Bone marrow (tissue), 2 donors: ENCODE results near the gene WDHD1.
A peak's percentile ranks its signal among the peaks of the same experiment; 100 is the strongest.
"Not testable (repeated sequence)": the region's sequence is repeated elsewhere in the genome, so short reads cannot be mapped to it uniquely, and the experiment has no call there.

Experiments used
- DNase-seq, 2 donors: peaks; one replicate each; lab custom pipeline; 2025; lab: John Stamatoyannopoulos, UW

The WDHD1 gene

DNA sequence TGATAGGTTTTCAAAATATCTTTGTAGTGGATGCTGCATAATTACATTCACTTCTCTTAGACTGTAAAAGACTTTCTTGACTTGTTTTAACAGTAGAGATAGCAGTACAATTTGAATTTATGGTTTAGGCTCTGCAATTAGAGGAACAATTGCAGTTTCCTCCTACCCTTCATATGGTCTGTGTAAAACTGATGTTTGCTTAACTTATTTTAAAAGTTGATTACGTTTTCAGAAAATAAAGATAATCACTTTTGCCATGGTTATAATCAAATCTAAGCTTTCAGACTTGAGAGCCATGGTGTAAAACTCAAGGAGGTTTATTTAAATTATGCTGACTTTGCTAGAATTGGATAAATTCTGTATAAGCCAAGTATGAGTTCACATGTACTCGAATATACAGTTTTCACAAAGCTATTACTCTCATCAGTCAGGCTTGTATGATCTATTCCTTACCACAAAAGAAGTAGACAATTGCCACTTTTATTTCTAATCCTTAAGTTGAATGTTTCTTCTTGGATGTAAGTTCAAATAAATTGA lies 22.1 kb upstream of the WDHD1 start:
- DNase-seq = no peak

DNA sequence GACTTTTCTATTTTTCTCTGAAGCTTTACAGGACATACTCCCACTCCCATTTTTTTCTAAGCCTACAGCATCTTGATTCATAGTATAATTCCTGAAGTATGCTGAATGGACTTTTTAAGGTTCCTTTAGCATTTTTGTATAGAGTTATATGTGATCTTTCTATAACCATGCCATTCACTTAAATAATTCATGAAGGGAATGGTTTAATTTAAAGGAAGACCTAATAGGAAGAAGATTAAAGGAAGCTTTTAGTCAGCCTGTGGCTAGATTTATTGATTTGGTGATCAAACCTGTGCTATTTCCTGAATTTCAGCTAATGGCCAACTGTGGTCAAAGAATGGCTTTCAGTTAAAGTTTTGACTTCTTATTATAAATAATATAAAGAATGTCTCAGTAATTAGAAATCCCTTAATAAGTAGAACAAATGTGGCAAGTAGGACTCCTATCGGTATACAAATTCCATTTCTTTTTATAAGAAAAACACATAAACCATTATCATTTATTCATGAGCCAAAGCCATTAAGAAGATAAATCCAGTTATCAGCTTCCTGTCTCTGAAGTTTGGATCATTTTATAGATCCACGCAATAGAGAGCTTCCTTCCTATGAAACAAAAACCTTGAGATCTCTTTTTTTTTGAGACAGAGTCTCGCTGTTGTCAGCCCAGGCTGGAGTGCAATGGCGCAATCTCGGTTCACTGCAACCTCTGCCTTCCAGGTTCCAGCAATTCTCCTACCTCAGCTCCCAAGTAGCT lies 20.6 kb upstream of the WDHD1 start:
- DNase-seq = no peak

DNA sequence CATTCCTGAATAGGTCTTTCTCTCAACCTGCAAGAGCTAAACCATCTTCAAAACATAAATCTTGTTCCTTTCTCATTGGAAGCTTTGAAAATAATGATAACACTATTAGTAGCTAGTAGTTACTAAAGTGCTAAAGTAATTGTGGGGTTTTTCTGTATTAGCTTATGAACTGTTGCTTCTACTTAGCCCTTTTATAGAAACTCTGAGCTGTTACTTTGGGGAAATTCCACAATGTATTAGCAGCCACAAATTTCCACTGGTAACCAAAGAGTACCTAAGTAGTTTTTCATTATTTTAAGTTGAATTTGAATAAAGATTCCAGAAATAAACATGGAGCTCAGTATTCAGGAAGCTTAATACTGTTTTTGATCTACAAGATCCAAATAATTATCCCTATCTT lies 18.2 kb upstream of the WDHD1 start:
- DNase-seq = no peak

DNA sequence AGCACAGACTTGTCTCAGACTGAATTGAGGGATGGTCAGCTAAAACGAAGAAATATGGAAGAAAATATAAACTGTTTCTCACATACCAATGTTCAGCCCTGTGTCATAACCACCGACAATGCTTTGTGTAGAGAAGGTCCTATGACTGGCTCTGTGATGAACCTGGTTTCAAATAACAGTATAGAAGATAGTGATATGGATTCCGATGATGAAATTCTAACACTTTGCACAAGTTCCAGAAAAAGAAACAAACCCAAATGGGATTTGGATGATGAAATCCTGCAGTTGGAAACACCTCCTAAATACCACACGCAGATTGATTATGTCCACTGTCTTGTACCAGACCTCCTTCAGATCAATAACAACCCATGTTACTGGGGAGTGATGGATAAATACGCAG lies 16.6 kb upstream of the WDHD1 start:
- no peak for DNase-seq

DNA sequence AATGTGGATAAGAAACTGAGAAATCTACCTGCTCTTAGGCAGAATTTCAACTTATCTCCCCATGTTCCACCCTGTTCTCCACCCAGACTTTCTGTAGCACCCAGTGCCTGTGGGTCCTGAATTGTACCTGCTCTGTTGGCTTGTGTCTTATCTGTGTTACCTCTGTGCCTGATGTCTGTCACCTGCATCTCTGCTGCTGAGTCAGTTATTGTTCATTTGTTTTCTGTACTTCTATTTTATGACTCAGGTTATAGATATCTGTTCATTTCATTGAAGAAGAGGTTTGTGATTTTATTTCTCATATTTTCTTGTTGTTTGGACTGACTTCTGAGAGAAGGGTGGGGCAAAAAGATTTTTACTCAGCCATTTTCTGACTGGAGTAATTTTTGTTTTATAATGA lies 11.8 kb upstream of the WDHD1 start:
- no peak for DNase-seq

DNA sequence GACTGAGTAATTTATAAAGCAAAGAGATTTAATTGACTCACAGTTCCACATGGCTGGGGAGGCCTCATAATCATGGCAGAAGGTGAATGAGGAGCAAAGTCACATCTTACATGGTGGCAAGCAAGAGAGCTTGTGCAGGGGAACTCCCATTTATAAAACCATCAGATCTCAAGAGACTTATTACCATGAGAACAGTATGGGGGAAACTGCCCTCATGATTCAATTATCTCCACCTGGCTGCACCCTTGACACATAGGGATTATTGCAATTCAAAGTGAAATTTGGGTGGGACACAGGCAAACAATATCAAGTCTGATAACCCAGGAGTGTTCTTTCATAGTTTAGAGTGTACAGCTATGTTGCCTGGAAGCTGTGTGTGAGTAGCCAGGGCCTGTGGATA lies 11.1 kb upstream of the WDHD1 start:
- DNase-seq = not testable (repeated sequence)

DNA sequence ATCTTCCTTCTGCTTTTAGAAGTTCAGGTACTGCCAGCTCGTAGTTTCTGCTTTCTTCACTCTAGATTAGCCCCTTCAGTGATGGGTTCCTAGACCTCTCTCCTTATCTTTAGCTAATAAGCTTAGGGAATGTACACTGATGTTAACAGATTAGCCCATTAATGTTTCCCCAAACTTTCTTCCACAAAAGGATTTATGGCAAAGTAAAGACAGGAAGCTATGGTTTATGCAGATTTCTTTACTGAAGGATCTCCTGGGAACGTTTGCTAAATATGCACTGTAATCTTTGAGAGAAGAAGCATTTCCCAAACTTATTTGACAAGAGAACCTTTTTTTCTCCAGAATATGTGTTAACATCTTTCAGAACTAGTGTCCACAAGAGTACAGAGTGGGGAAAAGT lies 4.3 kb upstream of the WDHD1 start:
- DNase-seq = no peak

DNA sequence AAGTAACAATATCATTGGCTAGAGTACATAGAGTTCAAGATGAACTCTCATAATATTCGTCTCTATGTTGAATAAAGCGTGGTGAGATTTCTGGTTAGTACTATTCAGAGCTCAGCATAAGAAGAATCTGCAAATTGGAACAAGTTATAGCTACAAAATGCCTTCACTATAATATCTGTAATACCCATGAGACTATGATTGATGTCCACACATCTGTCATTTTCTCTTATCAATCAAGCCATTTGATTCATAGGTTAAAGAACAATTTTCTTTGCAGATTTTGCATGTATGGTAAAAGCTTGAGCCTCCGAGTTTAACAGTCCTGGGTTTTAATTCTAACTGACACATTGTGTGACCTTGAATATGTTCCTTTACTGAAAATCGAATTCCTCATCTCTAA lies 1.6 kb upstream of the WDHD1 start:
- DNase-seq = no peak

DNA sequence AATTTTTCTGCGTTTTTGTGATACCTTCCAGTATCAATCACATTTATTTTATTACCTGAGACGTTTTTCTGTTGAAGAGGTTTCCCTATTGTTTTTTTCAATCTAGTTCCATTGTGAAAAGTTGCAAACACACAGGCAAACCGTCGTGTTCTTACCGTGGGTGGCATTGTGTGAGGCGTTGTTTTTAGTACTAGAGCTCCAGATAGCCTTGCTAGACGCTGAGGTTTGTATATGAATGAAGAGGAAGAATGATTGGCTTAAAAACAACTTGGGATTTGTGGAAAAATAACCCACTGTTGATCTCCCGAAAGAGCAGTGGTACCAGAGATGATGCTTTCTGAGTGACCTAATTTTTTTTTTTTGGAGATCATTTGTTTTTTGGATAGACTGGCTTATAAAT lies 1.2 kb upstream of the WDHD1 start:
- DNase-seq = no peak

DNA sequence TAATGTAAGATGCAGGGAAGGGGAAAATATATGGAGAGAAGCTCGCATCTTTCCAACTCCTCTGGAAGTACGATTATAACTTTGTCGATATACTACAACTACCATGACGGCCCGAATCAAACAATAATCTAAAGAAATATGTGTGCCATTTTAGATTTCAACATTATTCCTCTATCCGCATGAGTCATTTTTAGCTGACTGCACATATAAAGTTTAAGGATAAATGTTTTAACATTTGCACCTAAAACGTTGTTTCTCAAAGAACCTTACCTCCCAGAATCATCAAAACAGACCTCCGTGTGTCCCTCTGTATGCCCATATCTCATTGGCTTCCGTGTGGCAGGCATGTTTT lies 482 bp downstream of the WDHD1 start:
- DNase-seq = no peak

DNA sequence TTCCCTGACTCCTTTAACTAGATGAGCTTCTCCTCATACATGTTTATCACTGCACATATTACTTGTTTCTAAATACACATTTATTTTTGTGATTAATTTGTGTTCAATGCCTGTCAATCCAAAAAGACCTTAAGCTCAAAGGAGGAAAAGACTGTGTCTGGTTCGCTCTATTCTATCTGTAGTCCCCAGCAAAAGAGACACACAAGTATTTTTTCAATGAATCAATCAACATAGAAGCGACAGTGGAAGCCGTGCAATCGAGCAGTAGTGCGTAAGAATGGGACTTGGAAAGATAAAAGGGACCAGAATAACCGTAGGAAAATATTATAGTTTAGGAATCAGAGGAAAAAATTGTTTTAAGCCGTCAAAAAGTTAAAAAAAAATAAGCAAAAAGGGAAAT lies 951 bp downstream of the WDHD1 start:
- DNase-seq = no peak

DNA sequence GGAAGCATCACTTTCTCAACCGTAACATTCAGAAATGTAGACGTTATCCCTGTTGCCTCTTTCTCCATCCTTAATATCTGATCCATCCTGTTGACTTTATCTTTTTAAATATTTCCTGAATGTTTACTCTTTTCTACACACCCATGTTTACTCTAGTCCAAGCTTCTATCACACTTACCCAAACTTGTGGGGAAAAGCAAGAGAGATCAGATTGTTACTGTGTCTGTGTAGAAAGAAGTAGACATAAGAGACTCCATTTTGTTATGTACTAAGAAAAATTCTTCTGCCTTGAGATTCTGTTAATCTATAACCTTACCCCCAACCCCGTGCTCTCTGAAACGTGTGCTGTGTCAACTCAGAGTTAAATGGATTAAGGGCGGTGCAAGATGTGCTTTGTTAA lies 2.5 kb downstream of the WDHD1 start:
- DNase-seq = not testable (repeated sequence)

DNA sequence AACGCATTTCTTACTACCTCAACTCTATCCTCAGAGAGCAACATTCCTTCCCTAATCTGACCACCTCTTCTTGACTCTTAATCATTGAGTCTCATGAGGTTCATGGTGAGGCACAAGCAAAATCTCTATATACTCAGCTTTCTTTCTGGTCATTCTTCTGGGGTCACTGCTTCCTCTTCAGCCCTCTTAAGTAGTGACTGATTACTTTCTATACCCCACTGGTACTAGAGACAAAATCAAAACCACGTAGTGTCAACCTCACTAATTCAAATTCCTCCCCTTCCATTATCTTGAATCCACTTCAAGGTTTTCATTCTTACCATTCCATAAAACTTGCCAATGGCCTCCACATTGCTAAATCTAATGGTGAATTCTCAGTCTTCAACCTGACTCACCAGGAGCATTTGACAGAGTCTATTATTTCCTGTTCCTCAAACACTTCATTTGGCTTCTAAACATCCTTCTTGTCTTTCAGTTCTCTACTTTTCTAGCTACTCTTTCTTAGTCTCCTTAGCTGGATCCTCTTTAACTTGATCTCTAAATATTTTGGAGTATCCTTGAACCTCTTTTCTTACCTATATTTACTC lies 6.8 kb downstream of the WDHD1 start:
- no peak for DNase-seq

DNA sequence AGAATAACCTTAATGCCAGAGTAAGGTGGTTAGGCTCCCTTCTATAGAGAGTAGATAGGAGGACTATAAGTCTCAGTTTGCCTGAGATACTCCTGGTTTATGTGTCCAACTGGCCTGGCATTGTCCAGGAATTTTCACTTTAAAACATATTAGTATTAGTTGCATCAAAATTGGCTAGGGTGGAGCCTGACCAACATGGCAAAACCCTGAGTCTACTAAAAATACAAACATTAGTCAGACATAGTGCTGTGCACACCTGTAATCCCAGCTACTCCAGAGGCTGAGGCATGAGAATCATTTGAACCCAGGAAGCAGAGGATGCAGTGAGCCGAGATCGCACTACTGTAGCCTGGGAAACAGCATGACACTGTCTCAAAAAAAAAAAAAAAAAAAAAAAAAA lies 11.9 kb downstream of the WDHD1 start:
- DNase-seq = no peak

DNA sequence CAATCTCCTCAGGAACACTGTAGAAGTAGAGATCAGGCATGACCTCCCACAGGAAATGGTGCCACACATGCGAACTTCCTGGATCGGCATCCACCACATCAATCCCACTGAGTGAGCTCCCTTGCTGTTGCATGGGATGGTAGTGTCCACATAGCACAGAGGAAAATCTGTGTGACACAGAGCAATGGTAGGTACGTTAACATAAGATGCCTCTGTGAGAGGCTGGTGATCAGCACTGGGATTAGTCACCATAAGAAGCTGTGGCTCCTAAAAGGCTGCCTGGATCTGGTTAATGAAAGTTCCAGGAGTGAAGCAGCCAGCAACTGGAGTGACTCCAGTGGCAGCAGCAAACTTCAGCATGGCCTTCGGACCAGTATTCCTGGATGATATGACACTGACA lies 21.8 kb downstream of the WDHD1 start:
- DNase-seq = no peak

DNA sequence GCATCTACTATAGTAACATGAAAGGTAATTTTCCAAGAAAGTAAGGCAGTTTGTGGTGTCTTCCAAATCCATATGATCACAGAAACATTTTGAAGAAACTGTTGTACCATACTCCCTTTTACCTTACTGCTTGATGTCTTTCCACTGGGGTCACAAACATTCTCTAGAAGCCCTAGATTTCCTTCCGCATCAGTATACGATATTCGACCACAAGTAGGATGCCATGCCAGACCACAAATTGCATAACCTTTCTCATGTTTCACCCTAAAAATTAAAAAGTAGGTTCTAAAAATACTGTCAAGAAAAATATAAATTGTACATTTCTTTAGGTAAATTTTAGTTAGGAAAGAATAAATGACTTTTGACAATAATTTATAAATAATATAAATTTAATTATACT lies 26.5 kb downstream of the WDHD1 start:
- peak in 1 of 2 donors; percentile 57 for DNase-seq

DNA sequence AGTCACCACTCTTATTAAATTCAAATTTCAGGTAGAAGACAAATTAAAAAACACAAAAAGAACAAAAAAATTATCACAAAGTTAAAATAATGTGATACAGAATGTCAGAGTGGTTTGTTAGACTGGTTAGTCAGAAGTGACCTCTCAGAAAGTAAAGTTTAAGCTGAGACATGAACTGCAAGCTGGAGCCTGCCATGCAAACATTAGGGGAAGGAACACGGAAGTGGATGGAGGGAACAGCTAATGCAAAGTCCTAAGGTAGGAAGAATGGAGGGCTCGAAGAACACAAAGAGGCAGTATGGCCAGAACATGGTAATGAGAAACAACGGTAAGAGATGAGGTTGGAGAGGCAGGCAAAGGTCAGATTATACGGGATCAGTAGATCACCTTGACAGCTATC lies 41.7 kb downstream of the WDHD1 start:
- DNase-seq = no peak

DNA sequence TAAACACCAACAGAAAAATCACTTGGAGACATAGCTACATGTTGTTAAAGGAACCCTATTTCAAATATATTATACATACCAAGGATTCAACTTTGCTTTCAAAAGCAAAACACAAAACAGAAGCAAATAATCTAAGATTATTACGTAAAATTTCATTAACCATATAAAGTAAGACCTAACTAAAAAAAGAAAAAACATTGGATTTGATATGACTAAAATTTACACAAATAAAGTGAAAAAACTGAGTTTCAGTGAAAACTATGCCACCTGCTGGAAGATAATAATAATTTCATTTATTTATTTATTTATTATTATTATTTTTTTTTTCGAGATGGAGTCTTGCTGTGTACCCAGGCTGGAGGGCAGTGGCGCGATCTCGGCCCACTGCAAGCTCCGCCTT lies 45.2 kb downstream of the WDHD1 start:
- DNase-seq = no peak

DNA sequence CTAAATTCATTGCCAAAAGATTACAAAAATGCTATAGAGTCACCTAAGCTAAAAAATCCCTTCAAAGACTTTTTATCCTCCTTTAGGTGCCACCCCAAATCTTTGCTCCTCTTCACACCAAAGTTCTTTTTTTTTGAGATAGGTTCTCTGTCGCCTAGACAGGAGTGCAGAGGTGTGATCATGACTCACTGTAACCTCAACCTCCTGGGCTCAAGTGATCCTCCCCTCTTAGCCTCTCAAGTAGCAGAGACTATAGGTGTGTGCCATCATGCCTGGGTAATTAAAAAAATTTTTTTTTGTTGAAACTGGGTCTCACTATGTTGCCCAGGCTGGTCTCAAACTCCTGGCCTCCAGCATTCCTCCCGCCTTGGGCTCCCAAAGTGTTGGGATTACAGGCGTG lies 47.9 kb downstream of the WDHD1 start:
- DNase-seq = no peak

DNA sequence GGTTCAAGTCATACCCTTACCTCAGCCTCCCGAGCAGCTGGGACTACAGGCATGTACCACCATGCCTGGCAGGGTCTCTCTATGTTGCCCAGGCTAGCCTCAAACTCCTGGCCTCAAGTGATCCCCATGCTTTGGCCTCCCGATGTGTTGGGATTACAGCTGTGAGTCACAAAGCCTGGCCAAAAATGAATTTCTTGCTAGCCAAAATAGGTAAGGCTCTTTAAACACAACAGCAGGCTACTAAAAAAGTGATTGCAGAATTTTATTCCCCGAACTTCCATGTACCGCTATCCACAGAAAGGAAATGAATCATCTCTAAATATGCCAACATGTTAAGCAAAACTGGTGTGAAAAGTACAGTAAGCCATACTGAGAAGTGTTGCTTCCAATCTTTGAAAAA lies 50.6 kb downstream of the WDHD1 start:
- DNase-seq = peak in 1 of 2 donors; percentile 32

DNA sequence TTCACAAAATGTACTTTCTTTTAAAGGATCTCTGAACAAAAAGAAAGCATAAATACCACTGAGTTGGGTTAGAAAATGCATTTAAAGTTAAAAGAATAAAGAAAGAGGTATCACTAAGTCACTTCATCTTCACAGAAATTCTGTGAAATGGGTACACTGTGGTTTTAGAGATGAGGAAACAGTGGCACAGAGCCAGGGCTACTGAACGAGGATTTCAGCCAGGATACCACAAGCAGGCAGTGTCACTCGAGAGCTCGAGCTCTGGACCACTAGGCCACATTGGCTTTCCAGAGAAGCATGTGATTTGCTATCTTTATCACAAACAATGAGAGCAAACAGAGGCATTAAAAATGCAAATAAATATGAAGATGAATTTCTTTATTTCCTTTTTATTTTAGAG lies 51.0 kb downstream of the WDHD1 start:
- no peak for DNase-seq

DNA sequence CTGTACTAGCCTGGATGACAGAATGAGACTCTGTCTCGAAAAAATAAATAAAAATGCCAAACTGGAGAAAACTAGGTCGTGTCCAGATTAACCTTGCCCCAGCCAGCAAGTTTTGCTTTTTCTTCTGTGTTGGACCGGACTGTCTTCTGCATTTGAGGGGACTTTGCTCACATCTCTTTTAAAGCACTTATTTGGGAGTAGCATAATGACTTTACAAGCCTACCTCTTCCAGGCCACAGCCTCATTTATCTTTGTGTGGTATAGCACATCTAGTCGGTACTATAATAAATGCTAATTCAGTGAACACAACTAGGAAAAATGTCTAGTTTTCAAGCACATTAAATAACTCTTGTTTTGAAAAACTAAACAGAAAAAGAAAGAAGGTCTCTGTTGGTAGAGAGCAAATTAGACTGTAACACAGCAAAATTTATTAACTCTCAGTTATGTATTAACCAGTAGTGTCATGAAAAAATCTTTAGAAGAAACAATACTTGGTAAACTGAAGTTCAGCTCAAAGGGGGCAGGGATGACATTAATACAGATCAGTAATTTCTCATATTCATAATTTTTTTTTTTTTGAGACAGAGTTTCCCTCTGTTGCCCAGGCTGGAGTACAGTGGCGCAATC lies 52.0 kb downstream of the WDHD1 start:
- DNase-seq = no peak

DNA sequence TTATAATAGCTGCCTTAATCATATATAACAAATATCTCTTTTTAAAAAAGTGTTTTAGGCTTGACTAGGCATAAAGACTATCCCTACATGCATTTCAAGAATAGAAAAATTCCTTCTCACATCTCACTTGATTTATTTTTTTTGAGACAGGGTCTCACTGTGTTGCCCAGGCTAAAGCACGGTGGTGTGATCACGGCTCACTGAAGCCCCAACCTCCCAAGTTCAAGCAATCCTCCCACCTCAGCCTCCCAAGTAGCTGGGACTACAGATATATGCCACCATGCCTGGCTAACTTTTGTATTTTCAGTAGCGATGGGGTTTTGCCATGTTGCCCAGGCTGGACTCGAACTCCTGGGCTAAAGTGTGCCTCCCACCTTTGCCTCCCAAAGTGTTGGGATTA lies 59.4 kb downstream of the WDHD1 start:
- no peak for DNase-seq

DNA sequence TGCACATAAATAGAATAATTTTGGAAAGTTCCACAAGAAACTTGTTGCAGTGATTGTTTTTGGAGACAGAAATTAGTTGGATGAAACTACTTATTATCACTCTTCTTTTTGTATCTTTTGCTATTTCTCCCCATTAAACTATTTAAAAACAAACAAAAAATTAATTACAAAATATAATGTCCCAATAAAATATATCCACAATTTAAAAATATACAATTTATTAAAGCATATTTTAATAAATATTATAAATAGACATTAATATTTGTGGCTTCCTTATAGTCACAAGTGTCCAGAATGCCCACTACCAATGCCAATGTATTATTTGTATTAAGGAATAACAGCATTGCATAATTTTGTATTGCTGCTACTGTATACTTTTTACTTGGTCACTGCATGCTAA lies 71.8 kb downstream of the WDHD1 start:
- DNase-seq = no peak
